HG02642 (cell line): ENCODE data around the gene CADM2.

Experiments
- ATAC-seq: cut with Tn5 transposase; IDR thresholded peaks from one replicate; pipeline ENCODE4 v1.9.1; 2021; ENCODE audit warnings: mild to moderate bottlenecking; ENCODE audit not compliant: unreplicated experiment, poor library complexity

CADM2 gene

GRCh38 chr3:85171976-85172375 is 213.2 kb downstream of the CADM2 start:
- ATAC-seq, result no peak

- no peak for ATAC-seq
These were observed 218.0 kb downstream of the CADM2 start for GRCh38 chr3:85176799-85177198.

- ATAC-seq, result no peak
These were observed 224.4 kb downstream of the CADM2 start for GRCh38 chr3:85182975-85183752.

GRCh38 chr3:85185495-85185894 is 226.7 kb downstream of the CADM2 start:
- no peak for ATAC-seq

GRCh38 chr3:85189731-85190130 is 230.9 kb downstream of the CADM2 start:
- ATAC-seq, result no peak

- ATAC-seq, result no peak
These were observed 234.8 kb downstream of the CADM2 start for GRCh38 chr3:85193565-85193964.

- no peak for ATAC-seq
These were observed 249.9 kb downstream of the CADM2 start for GRCh38 chr3:85208650-85209049.

- ATAC-seq, result no peak
These were observed 251.8 kb downstream of the CADM2 start for GRCh38 chr3:85210540-85210939.

GRCh38 chr3:85228966-85229365 is 270.2 kb downstream of the CADM2 start:
- no peak for ATAC-seq

GRCh38 chr3:85244091-85244490 is 285.3 kb downstream of the CADM2 start:
- ATAC-seq, result no peak

- no peak for ATAC-seq
These were observed 285.7 kb downstream of the CADM2 start for GRCh38 chr3:85244519-85244918.

GRCh38 chr3:85251766-85252165 is 293.0 kb downstream of the CADM2 start:
- ATAC-seq, result no peak

- no peak for ATAC-seq
These were observed 293.9 kb downstream of the CADM2 start for GRCh38 chr3:85252686-85253085.

GRCh38 chr3:85254738-85255137 is 295.9 kb downstream of the CADM2 start:
- no peak for ATAC-seq

GRCh38 chr3:85255949-85256348 is 297.2 kb downstream of the CADM2 start:
- ATAC-seq, result no peak

GRCh38 chr3:85258326-85258725 is 299.5 kb downstream of the CADM2 start:
- ATAC-seq, result no peak

- no peak for ATAC-seq
These were observed 300.0 kb downstream of the CADM2 start for GRCh38 chr3:85258819-85259218.

GRCh38 chr3:85259748-85260147 is 301.0 kb downstream of the CADM2 start:
- no peak for ATAC-seq

- no peak for ATAC-seq
These were observed 305.6 kb downstream of the CADM2 start for GRCh38 chr3:85264381-85264780.

- ATAC-seq, result no peak
These were observed 311.7 kb downstream of the CADM2 start for GRCh38 chr3:85270488-85270887.

- no peak for ATAC-seq
These were observed 313.1 kb downstream of the CADM2 start for GRCh38 chr3:85271911-85272310.

GRCh38 chr3:85288257-85288656 is 329.5 kb downstream of the CADM2 start:
- no peak for ATAC-seq
